H9 (cell line): ENCODE data around the gene C1orf159. TPM values are rescaled to one million over a fixed set of nuclear protein-coding genes. Genes with fewer than 3 reads are reported as not detected.

Experiments used
- DNase-seq: peaks from one replicate; pipeline ENCODE4 v3.0.0-alpha.2; 2017
- H2AFZ ChIP-seq: one replicate; pipeline ENCODE4 v1.6.1; 2013; ENCODE audit warnings: mild to moderate bottlenecking, low read length, control low read depth, moderate library complexity
- H2AK5ac ChIP-seq: 2 replicates; pipeline ENCODE4 v1.6.1; 2013; ENCODE audit warnings: low read length, control low read depth, mixed read lengths; ENCODE audit not compliant: insufficient read length
- H2BK120ac ChIP-seq: one replicate; pipeline ENCODE4 v1.6.1; 2013; ENCODE audit warnings: low read depth, mild to moderate bottlenecking, low read length, control low read depth, inconsistent platforms; ENCODE audit not compliant: poor library complexity, severe bottlenecking
- H2BK12ac ChIP-seq: 2 replicates; pipeline ENCODE4 v1.6.1; 2013; ENCODE audit warnings: low read length, control low read depth, mixed read lengths, low read depth; ENCODE audit not compliant: insufficient read length
- H2BK15ac ChIP-seq: 2 replicates; pipeline ENCODE4 v1.6.1; 2013; ENCODE audit warnings: low read depth, low read length, control low read depth
- H2BK20ac ChIP-seq: one replicate; pipeline ENCODE4 v1.6.1; 2013; ENCODE audit warnings: low read depth, mild to moderate bottlenecking, low read length, control low read depth, inconsistent platforms; ENCODE audit not compliant: poor library complexity, severe bottlenecking
- H2BK5ac ChIP-seq: 2 replicates; pipeline ENCODE4 v1.6.1; 2013; ENCODE audit warnings: low read length, control low read depth, mixed read lengths; ENCODE audit not compliant: insufficient read length
- H3K14ac ChIP-seq: 2 replicates; pipeline ENCODE4 v1.6.1; 2013; ENCODE audit warnings: low read length, control low read depth; ENCODE audit not compliant: insufficient read depth
- H3K18ac ChIP-seq: 2 replicates; pipeline ENCODE4 v1.6.1; 2013; ENCODE audit warnings: low read depth, mild to moderate bottlenecking, mixed read lengths, low read length, control low read depth; ENCODE audit not compliant: insufficient read length
- H3K23ac ChIP-seq: 2 replicates; pipeline ENCODE4 v1.6.1; 2013; ENCODE audit warnings: low read length, control low read depth, mixed read lengths, low read depth; ENCODE audit not compliant: insufficient read length
- H3K23me2 ChIP-seq: 2 replicates; pipeline ENCODE4 v1.6.1; 2013; ENCODE audit warnings: low read depth, mild to moderate bottlenecking, mixed read lengths, low read length, control low read depth; ENCODE audit not compliant: insufficient read length, poor library complexity, severe bottlenecking
- H3K27ac ChIP-seq: 2 replicates; pipeline ENCODE4 v1.5.1; 2013; ENCODE audit warnings: low read length, control low read depth, mixed read lengths, low read depth; ENCODE audit not compliant: insufficient read length
- H3K27me3 ChIP-seq: 2 replicates; pipeline ENCODE4 v1.6.1; 2013; ENCODE audit warnings: low read length, control low read depth, inconsistent platforms; ENCODE audit not compliant: insufficient read depth
- H3K4ac ChIP-seq: 2 replicates; pipeline ENCODE4 v1.6.1; 2013; ENCODE audit warnings: low read depth, mild to moderate bottlenecking, control low read depth, inconsistent platforms, low read length, moderate library complexity
- H3K4me1 ChIP-seq: 2 replicates; pipeline ENCODE4 v1.6.1; 2013; ENCODE audit warnings: low read length, control low read depth, inconsistent platforms; ENCODE audit not compliant: insufficient read depth
- H3K4me2 ChIP-seq: 2 replicates; pipeline ENCODE4 v1.6.1; 2013; ENCODE audit warnings: low read length, control low read depth, mixed read lengths; ENCODE audit not compliant: insufficient read length, insufficient read depth
- H3K56ac ChIP-seq: 2 replicates; pipeline ENCODE4 v1.6.1; 2013; ENCODE audit warnings: low read depth, mild to moderate bottlenecking, mixed read lengths, low read length, control low read depth; ENCODE audit not compliant: insufficient read length
- H3K79me1 ChIP-seq: 2 replicates; pipeline ENCODE4 v1.6.1; 2013; ENCODE audit warnings: low read depth, mild to moderate bottlenecking, moderate library complexity, low read length, control low read depth, inconsistent platforms; ENCODE audit not compliant: insufficient read depth, poor library complexity, severe bottlenecking
- H3K79me2 ChIP-seq: 2 replicates; pipeline ENCODE4 v1.6.1; 2013; ENCODE audit warnings: low read length, control low read depth, inconsistent platforms; ENCODE audit not compliant: insufficient read depth
- H3K9ac ChIP-seq: 2 replicates; pipeline ENCODE4 v1.6.1; 2013; ENCODE audit warnings: low read length, control low read depth, mixed read lengths; ENCODE audit not compliant: insufficient read length; ENCODE audit errors: extremely low read depth
- H3K9me3 ChIP-seq: one replicate; pipeline ENCODE4 v1.6.1; 2013; ENCODE audit warnings: low read depth, low read length, inconsistent platforms; ENCODE audit not compliant: control insufficient read depth
- H3T11ph ChIP-seq: one replicate; pipeline ENCODE4 v1.6.1; 2013; ENCODE audit warnings: mild to moderate bottlenecking, low read length, control low read depth, inconsistent platforms
- H4K20me1 ChIP-seq: one replicate; pipeline ENCODE4 v1.6.1; 2013; ENCODE audit not compliant: control insufficient read depth, insufficient read length, insufficient read depth
- H4K5ac ChIP-seq: 2 replicates; pipeline ENCODE4 v1.6.1; 2013; ENCODE audit warnings: low read depth, mild to moderate bottlenecking, mixed read lengths, low read length, control low read depth; ENCODE audit not compliant: insufficient read length
- H4K8ac ChIP-seq: replicated peaks from 2 replicates; pipeline ENCODE4 v1.6.1; 2013; ENCODE audit warnings: low read length, control low read depth, mixed read lengths, low read depth; ENCODE audit not compliant: insufficient read length
- H4K91ac ChIP-seq: 2 replicates; pipeline ENCODE4 v1.6.1; 2013; ENCODE audit warnings: low read depth, mild to moderate bottlenecking, moderate library complexity, mixed read lengths, low read length, control low read depth; ENCODE audit not compliant: insufficient read length
- H3K27ac Mint-ChIP-seq, 3 experiments: 2 replicates in 2 of 3; 3 replicates in 1 of 3; pipeline ENCODE4 v1.8.0; 2020 to 2021; ENCODE audit warnings: mixed read lengths in 3 of 3, mild to moderate bottlenecking in 1 of 3, moderate library complexity in 1 of 3
- H3K27me3 Mint-ChIP-seq: 2 replicates; pipeline ENCODE4 v1.8.0; 2021; ENCODE audit warnings: low read depth, mild to moderate bottlenecking, moderate library complexity, mixed read lengths
- H3K36me3 Mint-ChIP-seq, 3 experiments: 2 replicates in 2 of 3; 3 replicates in 1 of 3; pipeline ENCODE4 v1.8.0; 2020 to 2021; ENCODE audit warnings: low read depth in 3 of 3, mixed read lengths in 3 of 3; ENCODE audit not compliant: insufficient read depth in 1 of 3
- H3K4me1 Mint-ChIP-seq, 2 experiments: 2 replicates each; pipeline ENCODE4 v1.8.0; 2020; ENCODE audit warnings: mixed read lengths in 2 of 2
- H3K4me3 Mint-ChIP-seq, 2 experiments: 2 replicates in 1 of 2; 3 replicates in 1 of 2; pipeline ENCODE4 v1.8.0; 2020 to 2021; ENCODE audit warnings: mild to moderate bottlenecking in 2 of 2, mixed read lengths in 2 of 2, moderate library complexity in 1 of 2
- H3K9me3 Mint-ChIP-seq, 2 experiments: 2 replicates in 1 of 2; 3 replicates in 1 of 2; pipeline ENCODE4 v1.8.0; 2020; ENCODE audit warnings: mild to moderate bottlenecking in 2 of 2, mixed read lengths in 2 of 2, moderate library complexity in 1 of 2
- WGBS: extraction: QIAGEN DNeasy Blood & Tissue Kit; methylation state at CpG from one replicate; pipeline ENCODE4 v1.1.7; 2013; ENCODE audit warnings: missing lambda C conversion rate, low lambda C conversion rate, mixed read lengths; ENCODE audit not compliant: insufficient read length; ENCODE audit errors: extremely low coverage; 5-methylcytosine and 5-hydroxymethylcytosine counted together
- total RNA-seq: library from RNA; stranded (reverse); gene quantifications from 2 replicates; pipeline ENCODE4 v1.2.1, GENCODE V29; 2021
- TF ChIP-seq, protein P1 (sequence below): fragments of 200-600 bp; sonication (generic); conservative IDR thresholded peaks from 3 replicates; pipeline ENCODE4 v1.8.0; 2021; ENCODE audit warnings: antibody characterized with exemption, mild to moderate bottlenecking

Gene C1orf159
- total RNA-seq, 1 experiment from 2014 or later = 12.3 TPM

DNA sequence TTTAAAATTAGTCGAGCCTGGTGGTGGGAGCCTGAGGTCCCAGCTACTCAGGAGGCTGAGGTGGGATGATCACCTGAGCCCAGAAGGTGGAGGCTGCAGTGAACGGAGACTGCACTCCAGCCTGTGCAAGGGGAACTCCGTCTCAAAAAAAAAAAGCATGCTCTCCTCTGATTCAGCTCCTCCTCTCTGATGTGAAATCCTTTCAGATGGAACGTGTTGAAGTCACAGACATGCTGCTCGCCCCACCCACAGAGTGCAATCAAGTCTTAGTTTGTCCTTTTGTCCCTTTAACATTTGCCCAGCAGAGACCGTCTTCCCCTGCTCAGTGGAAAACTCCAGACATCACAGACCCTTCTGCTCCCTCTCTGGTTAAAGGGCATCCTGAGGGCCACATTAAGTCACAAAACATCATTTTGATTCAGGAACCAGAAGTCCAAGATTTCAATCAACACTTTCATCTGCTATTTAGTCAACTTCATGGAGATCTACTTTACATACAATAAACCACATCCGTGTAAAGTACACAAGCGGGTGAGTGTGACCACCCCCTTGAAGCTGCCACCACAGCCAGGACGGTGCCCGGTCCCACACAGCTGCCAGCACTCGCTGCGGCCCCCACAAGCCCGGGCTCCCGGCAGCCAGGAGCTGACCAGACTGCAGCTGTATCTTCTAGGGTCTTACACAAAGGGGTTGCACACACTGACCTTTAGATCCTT, 22.8 kb downstream of the C1orf159 start:
- H4K5ac ChIP-seq = no peak overlapping the region
- H3K9ac ChIP-seq = no peak overlapping the region
- Mint-ChIP-seq H3K27ac (peak overlapping the region in 1 of 3 experiments; percentile 3; a peak in 1 of 7 replicates), H3K4me1 (no peaks in the 10 kb centered on the region), H3K9me3 (peaks cover 6 to 24% of the 10 kb centered on the region in 2 experiments; a peak in 4 of 5 replicates), H3K27me3 (peaks cover 13% of the 10 kb centered on the region), H3K4me3 (no peak overlapping the region), H3K36me3 (peaks cover 0 to 17% (median 0%) of the 10 kb centered on the region in 3 experiments; a peak in 3 of 7 replicates)
- H3K9me3 ChIP-seq = no peaks in the 10 kb centered on the region
- no peaks in the 10 kb centered on the region for H4K20me1 ChIP-seq
- H3K4ac ChIP-seq = no peak overlapping the region
- no peaks in the 10 kb centered on the region for H3K27me3 ChIP-seq
- H3K23ac ChIP-seq = no peak overlapping the region
- H3K4me1 ChIP-seq = no peaks in the 10 kb centered on the region
- H3K79me1 ChIP-seq = no peaks in the 10 kb centered on the region
- H4K91ac ChIP-seq = no peak overlapping the region
- no peak overlapping the region for H2AFZ ChIP-seq
- no peak overlapping the region for H2BK15ac ChIP-seq
- no peak overlapping the region for H3K14ac ChIP-seq
- H2BK5ac ChIP-seq = no peak overlapping the region
- TF ChIP-seq, protein P1, sequence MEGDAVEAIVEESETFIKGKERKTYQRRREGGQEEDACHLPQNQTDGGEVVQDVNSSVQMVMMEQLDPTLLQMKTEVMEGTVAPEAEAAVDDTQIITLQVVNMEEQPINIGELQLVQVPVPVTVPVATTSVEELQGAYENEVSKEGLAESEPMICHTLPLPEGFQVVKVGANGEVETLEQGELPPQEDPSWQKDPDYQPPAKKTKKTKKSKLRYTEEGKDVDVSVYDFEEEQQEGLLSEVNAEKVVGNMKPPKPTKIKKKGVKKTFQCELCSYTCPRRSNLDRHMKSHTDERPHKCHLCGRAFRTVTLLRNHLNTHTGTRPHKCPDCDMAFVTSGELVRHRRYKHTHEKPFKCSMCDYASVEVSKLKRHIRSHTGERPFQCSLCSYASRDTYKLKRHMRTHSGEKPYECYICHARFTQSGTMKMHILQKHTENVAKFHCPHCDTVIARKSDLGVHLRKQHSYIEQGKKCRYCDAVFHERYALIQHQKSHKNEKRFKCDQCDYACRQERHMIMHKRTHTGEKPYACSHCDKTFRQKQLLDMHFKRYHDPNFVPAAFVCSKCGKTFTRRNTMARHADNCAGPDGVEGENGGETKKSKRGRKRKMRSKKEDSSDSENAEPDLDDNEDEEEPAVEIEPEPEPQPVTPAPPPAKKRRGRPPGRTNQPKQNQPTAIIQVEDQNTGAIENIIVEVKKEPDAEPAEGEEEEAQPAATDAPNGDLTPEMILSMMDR = no peak
- H2AK5ac ChIP-seq = no peak overlapping the region
- no peaks in the 10 kb centered on the region for H3K79me2 ChIP-seq
- H3K27ac ChIP-seq = no peak overlapping the region
- no peak overlapping the region for H2BK12ac ChIP-seq
- H2BK120ac ChIP-seq = no peak overlapping the region
- WGBS = no CpG with 5 or more reads among the region's 14 CpGs
- H3T11ph ChIP-seq = no peak overlapping the region
- no peak overlapping the region for H3K56ac ChIP-seq
- no peaks in the 10 kb centered on the region for H3K23me2 ChIP-seq
- H4K8ac ChIP-seq = no peak overlapping the region
- no peak overlapping the region for H2BK20ac ChIP-seq
- H3K18ac ChIP-seq = no peak overlapping the region
- H3K4me2 ChIP-seq = no peak overlapping the region
- DNase-seq = no peak
